OCI-M2 (cell line): ENCODE measurements around the gene COL6A1.
"Not testable (repeated sequence)": the region's sequence is repeated elsewhere in the genome, so short reads cannot be mapped to it uniquely, and the experiment has no call there.

Experiments used
- DNase-seq: peaks from one replicate; lab custom pipeline; 2025; ENCODE audit not compliant: unreplicated experiment; lab: John Stamatoyannopoulos, UW

Gene COL6A1

GRCh38 chr21:45945868-45946210 is 35.7 kb upstream of the COL6A1 start:
- no peak for DNase-seq

- DNase-seq: no peak
Measured at GRCh38 chr21:45947296-45947695, 34.3 kb upstream of the COL6A1 start.

- no peak for DNase-seq
Measured at GRCh38 chr21:45947716-45948255, 33.8 kb upstream of the COL6A1 start.

- DNase-seq: no peak
Measured at GRCh38 chr21:45948576-45949141, 32.9 kb upstream of the COL6A1 start.

DNA sequence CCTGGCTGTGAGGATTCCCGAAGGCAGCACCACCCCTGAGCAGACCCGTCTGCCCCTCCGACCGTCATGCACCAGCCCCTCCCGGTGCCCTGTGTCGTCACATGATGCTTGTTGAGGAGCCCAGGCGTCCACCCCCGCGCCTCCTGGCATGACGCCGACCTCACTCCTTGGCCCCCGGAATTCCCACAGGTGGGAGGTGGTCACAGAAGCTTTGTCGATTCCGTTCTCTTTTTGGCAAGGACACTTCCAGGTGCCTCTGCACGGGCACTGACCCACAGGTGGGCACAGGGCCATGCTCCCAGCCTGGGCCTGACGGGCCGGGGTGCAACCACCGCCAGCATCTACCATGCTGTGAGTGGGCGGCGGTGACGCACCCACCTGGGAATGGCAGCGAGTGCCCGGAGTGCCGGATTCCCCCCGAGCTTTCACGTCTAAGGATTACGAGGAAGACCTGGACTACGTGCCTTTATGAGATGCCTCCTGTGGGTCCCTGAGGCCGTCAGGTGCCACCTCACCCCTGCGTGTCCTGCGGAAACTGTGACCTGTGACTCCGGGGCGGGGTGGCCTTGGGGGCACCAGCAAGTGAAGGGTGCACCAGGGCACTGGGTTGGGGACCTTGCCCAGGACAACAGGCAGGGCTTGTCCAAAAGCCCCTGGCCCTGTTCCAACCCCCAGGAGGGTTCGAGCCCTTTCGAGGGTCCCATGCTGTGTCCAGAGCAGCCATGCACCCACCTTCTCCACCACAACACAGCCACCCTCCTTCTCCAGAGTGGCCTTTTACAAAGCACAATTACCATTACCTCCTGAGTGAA is 31.4 kb upstream of the COL6A1 start:
- no peak for DNase-seq

DNA sequence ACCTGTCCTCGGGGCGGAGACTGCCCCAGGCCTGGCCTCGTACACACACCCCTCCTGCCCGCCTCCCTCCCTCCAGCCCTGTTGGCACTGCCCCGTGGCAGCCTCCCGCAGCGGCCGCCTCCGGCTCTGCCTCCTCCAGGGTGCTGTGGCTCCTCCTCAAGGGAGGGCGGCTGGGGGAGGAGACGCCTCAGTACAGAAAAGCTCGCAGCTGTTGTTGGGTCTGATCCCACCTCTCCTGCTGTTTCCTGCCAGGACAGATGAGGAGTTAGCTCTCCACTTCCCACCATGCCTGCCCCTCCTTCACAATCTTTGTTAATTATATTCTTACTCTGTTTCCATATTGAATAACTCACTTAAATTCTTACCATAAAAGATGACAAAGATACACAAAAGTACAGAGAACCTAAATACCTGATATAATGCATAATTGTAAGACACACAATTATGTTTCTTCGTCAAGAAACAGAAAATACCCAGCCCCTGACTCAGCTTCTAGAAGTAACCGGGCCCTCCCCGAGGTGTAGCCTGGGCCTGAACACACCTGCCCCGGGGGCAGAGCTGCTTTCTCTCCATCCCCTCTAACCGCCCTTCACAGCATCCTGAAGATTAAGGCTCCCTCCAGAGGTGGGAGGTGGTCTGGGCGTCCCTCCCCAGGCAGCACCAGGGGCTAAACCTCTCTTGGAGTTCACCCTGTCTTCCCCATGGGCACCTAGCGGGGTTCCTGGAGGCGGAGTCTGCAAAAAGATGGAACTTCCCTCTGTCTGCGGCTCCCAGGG is 30.6 kb upstream of the COL6A1 start:
- no peak for DNase-seq

DNA sequence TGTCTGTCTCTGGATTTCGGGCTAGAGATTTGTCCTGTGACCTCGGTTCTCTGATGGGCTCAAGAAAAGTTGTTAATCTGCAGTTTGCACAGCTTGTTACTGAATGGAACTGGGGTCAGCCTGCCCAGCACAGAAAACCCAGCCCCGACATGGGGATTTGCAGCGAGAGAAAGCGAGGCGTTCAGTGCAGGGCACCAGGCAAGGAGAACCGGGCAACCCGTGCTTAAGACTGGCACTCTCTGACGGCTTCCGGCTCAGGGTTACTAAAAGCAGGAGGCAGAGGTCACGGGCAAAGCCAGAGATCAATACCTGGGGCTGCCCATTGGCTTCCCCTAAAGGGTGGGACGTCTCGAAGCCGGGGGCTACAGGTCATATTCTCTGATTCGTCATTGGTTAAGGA is 29.9 kb upstream of the COL6A1 start:
- DNase-seq: no peak

DNA sequence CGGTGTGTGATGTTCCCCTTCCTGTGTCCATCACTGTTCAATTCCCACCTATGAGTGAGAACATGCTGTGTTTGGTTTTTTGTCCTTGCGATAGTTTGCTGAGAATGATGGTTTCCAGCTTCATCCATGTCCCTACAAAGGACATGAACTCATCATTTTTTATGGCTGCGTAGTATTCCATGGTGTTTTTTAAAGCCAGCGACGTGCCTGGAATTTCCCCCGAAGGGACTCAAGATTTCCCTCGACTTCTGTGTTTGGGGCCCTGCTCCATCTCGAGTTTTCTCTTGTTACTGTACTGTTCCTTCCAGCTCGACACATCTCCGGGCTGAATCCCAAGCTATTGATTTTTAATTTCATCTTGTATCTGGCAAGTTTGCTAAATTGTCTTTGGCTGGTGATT is 29.0 kb upstream of the COL6A1 start:
- DNase-seq: not testable (repeated sequence)

DNA sequence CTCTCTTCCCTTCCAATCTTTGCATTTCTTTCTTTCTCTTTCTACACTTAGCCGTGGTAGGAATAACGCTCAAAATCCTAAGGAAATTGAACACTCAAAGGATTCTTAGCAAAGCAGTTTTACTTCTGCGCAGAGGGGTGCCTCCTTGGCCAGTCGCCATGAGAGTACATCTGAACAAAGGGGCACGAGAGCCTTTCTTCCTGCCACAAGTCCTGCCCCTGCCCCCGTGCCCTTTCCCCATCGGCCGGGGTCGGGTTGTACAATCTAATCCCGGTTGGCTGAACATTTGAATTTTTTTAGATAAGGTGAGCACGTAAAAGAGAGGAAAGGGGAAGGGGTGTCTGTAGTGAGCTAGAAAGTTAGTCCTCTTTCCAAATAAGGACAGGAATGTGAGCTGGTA is 28.6 kb upstream of the COL6A1 start:
- DNase-seq: no peak

GRCh38 chr21:45954261-45954660 is 27.3 kb upstream of the COL6A1 start:
- no peak for DNase-seq

GRCh38 chr21:45954921-45955320 is 26.6 kb upstream of the COL6A1 start:
- no peak for DNase-seq

DNA sequence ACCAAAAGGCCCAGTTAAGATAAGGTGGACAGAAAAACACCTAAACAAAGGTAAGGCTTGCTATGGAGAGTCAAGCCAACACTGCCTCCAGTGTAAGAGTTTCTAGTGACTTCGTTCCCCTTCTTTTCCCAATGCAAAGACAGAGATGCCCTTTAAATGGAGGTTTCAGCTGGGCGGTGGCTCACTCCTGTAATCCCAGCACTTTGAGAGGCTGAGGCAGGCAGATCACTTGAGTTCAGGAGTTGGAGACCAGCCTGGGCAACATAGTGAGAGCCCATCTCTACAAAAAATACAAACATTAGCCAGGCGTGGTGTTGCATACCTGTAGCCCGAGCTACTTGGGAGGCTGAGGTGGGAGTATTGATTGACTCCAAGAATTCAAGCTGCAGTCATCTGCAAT is 24.0 kb upstream of the COL6A1 start:
- DNase-seq: no peak

GRCh38 chr21:45957981-45958600 is 23.5 kb upstream of the COL6A1 start:
- DNase-seq: no peak

GRCh38 chr21:45959182-45959581 is 22.4 kb upstream of the COL6A1 start:
- DNase-seq: no peak

- DNase-seq: no peak
Measured at GRCh38 chr21:45959779-45960390, 21.7 kb upstream of the COL6A1 start.

- not testable (repeated sequence) for DNase-seq
Measured at GRCh38 chr21:45961408-45961807, 20.2 kb upstream of the COL6A1 start.

DNA sequence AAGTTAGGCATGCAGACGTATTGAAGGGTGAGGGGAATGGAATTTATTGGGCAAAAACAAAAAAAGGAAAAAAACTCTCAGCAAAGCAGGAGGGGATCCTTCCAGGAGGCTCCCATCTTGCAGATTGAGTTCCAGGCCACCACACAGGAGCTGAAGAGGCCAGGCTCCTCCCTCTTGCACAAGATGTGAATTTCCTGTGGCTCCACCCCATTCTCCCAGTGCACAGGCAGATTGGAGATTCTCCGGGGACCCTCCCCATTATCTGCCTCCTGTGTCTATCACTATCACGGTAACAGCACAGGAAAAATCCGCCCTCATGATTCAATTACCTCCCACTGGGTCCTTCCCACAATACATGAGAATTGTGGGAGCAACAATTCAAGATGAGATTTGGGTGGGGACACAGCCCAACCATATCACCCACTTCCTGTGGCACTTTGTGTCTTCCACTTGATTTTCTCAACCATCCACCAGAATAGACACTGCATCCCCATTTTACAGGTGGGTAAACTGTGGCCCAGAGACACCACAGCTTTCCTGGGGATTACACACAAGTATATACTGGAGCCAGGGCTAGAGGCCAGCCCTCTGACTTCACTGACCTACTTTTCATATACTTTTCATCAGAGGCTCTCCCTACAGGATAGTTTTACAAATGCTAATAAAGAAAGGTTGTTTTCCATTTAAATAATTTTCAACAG is 18.9 kb upstream of the COL6A1 start:
- no peak for DNase-seq

GRCh38 chr21:45963232-45963570 is 18.4 kb upstream of the COL6A1 start:
- DNase-seq: no peak

DNA sequence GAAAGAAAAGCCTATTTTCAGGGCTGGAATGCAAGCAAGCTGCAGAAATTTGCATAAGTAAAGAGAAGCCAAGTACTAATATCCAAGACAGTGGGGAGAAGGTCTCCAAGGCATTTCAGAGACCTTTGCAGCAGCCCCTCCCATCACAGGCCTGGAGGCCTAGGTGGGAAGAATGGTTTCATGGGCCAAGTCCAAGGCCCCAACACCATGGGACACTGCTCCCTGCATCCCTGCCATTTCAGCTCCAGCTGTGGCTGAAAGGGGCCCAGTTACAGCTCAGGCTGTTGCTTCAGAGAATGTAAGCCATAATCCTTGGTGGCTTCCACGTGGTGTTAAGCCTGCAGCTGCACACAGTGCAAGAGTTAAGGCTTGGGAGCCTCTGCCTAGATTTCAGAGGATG is 16.9 kb upstream of the COL6A1 start:
- no peak for DNase-seq

GRCh38 chr21:45965084-45965809 is 16.3 kb upstream of the COL6A1 start:
- DNase-seq: no peak
